ENCODE data around the gene TPRN.

Gene TPRN

GRCh38 chr9:137158625-137159024, 41.9 kb downstream of the TPRN start:
- DNase-seq, result no peak

GRCh38 chr9:137157618-137158415, 42.7 kb downstream of the TPRN start:
- no peak for DNase-seq

- no peak for DNase-seq
These were observed 43.8 kb downstream of the TPRN start for GRCh38 chr9:137156567-137157375.

GRCh38 chr9:137152844-137153405, 47.6 kb downstream of the TPRN start:
- DNase-seq, result no peak

- no peak for DNase-seq
These were observed 49.7 kb downstream of the TPRN start for GRCh38 chr9:137150617-137151457.

GRCh38 chr9:137149942-137150616, 50.5 kb downstream of the TPRN start:
- no peak for DNase-seq

- DNase-seq, result no peak
These were observed 51.2 kb downstream of the TPRN start for GRCh38 chr9:137149363-137149762.

- DNase-seq, result no peak
These were observed 51.9 kb downstream of the TPRN start for GRCh38 chr9:137148661-137149060.

GRCh38 chr9:137148242-137148641, 52.3 kb downstream of the TPRN start:
- DNase-seq, result no peak

GRCh38 chr9:137147793-137148160, 52.8 kb downstream of the TPRN start:
- no peak for DNase-seq

GRCh38 chr9:137147091-137147792, 53.3 kb downstream of the TPRN start:
- DNase-seq, result no peak

GRCh38 chr9:137146527-137146918, 54.0 kb downstream of the TPRN start:
- no peak for DNase-seq

GRCh38 chr9:137145731-137146526, 54.6 kb downstream of the TPRN start:
- no peak for DNase-seq

- no peak for DNase-seq
These were observed 57.1 kb downstream of the TPRN start for GRCh38 chr9:137143459-137143858.

- DNase-seq, result no peak
These were observed 58.3 kb downstream of the TPRN start for GRCh38 chr9:137141976-137142936.
